Endodermal cell (in vitro differentiated cells): ENCODE measurements around the gene HAPLN3. TPM values are rescaled to one million over a fixed set of nuclear protein-coding genes. Genes with fewer than 3 reads are reported as not detected.

Experiments used
- DNase-seq: peaks from one replicate; pipeline ENCODE4 v3.0.0-alpha.2; 2017
- H3K27ac ChIP-seq: 2 replicates; pipeline ENCODE4 v1.5.1; 2013; ENCODE audit warnings: mild to moderate bottlenecking, low read depth, low read length, moderate library complexity
- H3K27me3 ChIP-seq: 2 replicates; pipeline ENCODE4 v1.6.1; 2013; ENCODE audit warnings: mild to moderate bottlenecking, low read length, moderate library complexity; ENCODE audit not compliant: insufficient read depth, control insufficient read depth, poor library complexity, severe bottlenecking
- H3K36me3 ChIP-seq: 2 replicates; pipeline ENCODE4 v1.7.0; 2013; ENCODE audit warnings: mild to moderate bottlenecking, low read length, moderate library complexity; ENCODE audit not compliant: control insufficient read depth, insufficient read depth
- H3K4me1 ChIP-seq: one replicate; pipeline ENCODE4 v1.7.0; 2013; ENCODE audit warnings: low read length; ENCODE audit not compliant: control insufficient read depth, insufficient read depth
- H3K4me3 ChIP-seq: 2 replicates; pipeline ENCODE4 v1.5.1; 2013; ENCODE audit warnings: mild to moderate bottlenecking, low read length, moderate library complexity
- H3K9ac ChIP-seq: 2 replicates; pipeline ENCODE4 v1.6.1; 2013; ENCODE audit warnings: mild to moderate bottlenecking, low read length, moderate library complexity; ENCODE audit not compliant: poor library complexity, severe bottlenecking; ENCODE audit errors: extremely low read depth
- H3K9me3 ChIP-seq: 2 replicates; pipeline ENCODE4 v1.6.1; 2013; ENCODE audit warnings: mild to moderate bottlenecking, low read length, moderate library complexity; ENCODE audit not compliant: control insufficient read depth
- H3K27ac Mint-ChIP-seq: 2 replicates; pipeline ENCODE4 v1.8.0; 2020; ENCODE audit warnings: mixed read lengths
- H3K27me3 Mint-ChIP-seq: 2 replicates; pipeline ENCODE4 v1.8.0; 2021; ENCODE audit warnings: mild to moderate bottlenecking, mixed read lengths; ENCODE audit not compliant: insufficient read depth
- H3K36me3 Mint-ChIP-seq: 2 replicates; pipeline ENCODE4 v1.8.0; 2020; ENCODE audit warnings: low read depth, mixed read lengths
- H3K4me1 Mint-ChIP-seq: 2 replicates; pipeline ENCODE4 v1.8.0; 2020; ENCODE audit warnings: mixed read lengths
- H3K4me3 Mint-ChIP-seq: 2 replicates; pipeline ENCODE4 v1.8.0; 2020; ENCODE audit warnings: mild to moderate bottlenecking, moderate library complexity, mixed read lengths
- H3K9me3 Mint-ChIP-seq: 2 replicates; pipeline ENCODE4 v1.8.0; 2020; ENCODE audit warnings: mild to moderate bottlenecking, mixed read lengths
- WGBS, 2 experiments: methylation state at CpG; one replicate each; pipeline versions ENCODE4 v1.1.5 to v1.1.7; 2013; ENCODE audit warnings: missing lambda C conversion rate in 2 of 2, mixed read lengths in 1 of 2; ENCODE audit not compliant: insufficient coverage in 1 of 2, insufficient read length in 1 of 2; 5-methylcytosine and 5-hydroxymethylcytosine counted together
- total RNA-seq, 2 donors: library from RNA; stranded (reverse); fragmentation: NEBNext Ultra II Directional in 1 of 2; extraction: Animal tissue kit (Norgen Biotek cat#: 25700) in 1 of 2; gene quantifications; 2 replicates in 1 of 2; 3 replicates in 1 of 2; pipeline ENCODE4 v1.2.1, GENCODE V29; 2021
- TF ChIP-seq, protein P1 (sequence below): fragments of 200-600 bp; sonication (generic); conservative IDR thresholded peaks from 2 replicates; pipeline ENCODE4 v1.5.0; 2021; ENCODE audit warnings: antibody characterized with exemption, mild to moderate bottlenecking

The HAPLN3 gene
- total RNA-seq, 2 donors from 2014 or later: 5.8 to 15.6 TPM

DNA sequence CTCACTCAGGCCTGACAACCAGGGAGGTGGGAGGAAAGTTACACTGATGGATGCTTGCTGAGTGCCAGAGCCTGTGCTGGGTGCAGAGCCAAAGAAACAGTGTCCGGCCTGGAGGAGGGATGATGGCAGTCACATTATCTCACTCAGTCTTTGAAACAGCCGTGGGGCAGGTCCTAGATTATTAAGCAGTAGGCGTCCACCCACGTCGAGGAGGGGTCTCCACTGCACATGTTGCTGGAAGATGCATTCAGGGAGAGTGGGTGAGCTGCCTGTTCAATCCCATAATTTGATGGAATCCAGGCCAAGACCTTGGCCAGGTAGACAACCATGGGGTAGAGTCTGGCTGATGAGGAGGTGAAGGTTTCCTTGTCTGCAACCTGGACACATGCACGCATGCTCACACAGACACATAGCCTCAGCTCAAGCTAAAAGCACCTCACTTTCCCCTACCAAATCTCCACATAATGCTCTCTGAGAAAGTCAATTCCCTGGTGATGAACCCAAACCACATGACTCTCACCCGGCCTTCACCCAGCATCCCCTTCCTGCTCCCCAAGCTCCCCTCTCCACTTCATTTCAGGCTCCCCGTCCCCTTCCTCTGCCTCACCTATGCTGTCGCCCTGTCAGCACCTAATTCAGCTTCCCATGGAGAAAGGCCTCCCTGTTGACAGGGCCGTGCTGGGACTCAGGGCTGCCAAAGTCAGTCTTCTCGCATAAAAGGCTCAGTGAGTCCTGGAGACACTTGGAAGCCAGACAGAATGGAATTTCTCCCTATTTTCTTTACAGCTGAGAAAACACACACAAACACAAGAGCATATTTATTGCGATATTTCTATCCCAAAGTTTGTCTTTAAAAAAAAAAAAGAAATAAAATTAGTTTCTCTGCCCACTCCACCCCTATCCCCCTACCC lies 62.3 kb downstream of the HAPLN3 start:
- Histone ChIP-seq H3K9me3 (no peaks in the 10 kb centered on the region), H3K4me1 (no peaks in the 10 kb centered on the region), H3K9ac (no peak overlapping the region), H3K4me3 (no peak overlapping the region), H3K27me3 (no peaks in the 10 kb centered on the region), H3K36me3 (no peaks in the 10 kb centered on the region), H3K27ac (no peak overlapping the region)
- DNase-seq: no peak
- Mint-ChIP-seq H3K9me3 (no peaks in the 10 kb centered on the region), H3K36me3 (no peaks in the 10 kb centered on the region), H3K27me3 (peaks cover 2% of the 10 kb centered on the region), H3K4me3 (no peak overlapping the region), H3K4me1 (no peaks in the 10 kb centered on the region), H3K27ac (no peak overlapping the region)
- WGBS, 2 experiments: 86 to 89% methylated on average over 7 to 12 of the region's 12 CpGs
- TF ChIP-seq, protein P1, sequence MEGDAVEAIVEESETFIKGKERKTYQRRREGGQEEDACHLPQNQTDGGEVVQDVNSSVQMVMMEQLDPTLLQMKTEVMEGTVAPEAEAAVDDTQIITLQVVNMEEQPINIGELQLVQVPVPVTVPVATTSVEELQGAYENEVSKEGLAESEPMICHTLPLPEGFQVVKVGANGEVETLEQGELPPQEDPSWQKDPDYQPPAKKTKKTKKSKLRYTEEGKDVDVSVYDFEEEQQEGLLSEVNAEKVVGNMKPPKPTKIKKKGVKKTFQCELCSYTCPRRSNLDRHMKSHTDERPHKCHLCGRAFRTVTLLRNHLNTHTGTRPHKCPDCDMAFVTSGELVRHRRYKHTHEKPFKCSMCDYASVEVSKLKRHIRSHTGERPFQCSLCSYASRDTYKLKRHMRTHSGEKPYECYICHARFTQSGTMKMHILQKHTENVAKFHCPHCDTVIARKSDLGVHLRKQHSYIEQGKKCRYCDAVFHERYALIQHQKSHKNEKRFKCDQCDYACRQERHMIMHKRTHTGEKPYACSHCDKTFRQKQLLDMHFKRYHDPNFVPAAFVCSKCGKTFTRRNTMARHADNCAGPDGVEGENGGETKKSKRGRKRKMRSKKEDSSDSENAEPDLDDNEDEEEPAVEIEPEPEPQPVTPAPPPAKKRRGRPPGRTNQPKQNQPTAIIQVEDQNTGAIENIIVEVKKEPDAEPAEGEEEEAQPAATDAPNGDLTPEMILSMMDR: no peak

DNA sequence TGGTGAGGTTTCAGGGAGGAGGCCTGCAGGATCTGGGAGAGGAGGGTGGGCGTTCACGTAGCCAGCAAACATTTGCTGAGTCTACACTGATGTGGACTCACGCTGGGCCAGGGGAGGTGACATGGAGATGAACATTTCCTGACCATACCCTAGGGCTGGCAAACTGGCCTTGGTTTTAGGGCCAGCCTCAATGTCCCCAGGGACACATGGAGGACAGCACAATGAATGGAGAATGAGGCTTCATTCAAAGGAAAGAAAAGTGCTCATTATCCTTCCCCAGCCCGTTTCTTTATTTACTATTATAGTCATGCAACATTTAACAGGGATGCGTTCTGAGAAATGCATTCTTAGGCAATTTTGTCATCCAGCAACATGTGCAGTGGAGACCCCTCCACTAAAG lies 65.3 kb downstream of the HAPLN3 start:
- H3K4me3 Mint-ChIP-seq: no peak overlapping the region
- no peak overlapping the region for H3K27ac ChIP-seq
- no peak overlapping the region for H3K9ac ChIP-seq
- no peak overlapping the region for H3K27ac Mint-ChIP-seq
- H3K36me3 ChIP-seq: no peaks in the 10 kb centered on the region
- no peak overlapping the region for H3K4me3 ChIP-seq
- no peaks in the 10 kb centered on the region for H3K4me1 Mint-ChIP-seq
- no peak for DNase-seq
- no peaks in the 10 kb centered on the region for H3K27me3 ChIP-seq
- no peaks in the 10 kb centered on the region for H3K9me3 ChIP-seq
- H3K27me3 Mint-ChIP-seq: no peaks in the 10 kb centered on the region
- H3K36me3 Mint-ChIP-seq: no peaks in the 10 kb centered on the region
- no peaks in the 10 kb centered on the region for H3K4me1 ChIP-seq
- 79 to 82% methylated on average over 4 to 5 of the region's 5 CpGs for WGBS, 2 experiments
- H3K9me3 Mint-ChIP-seq: no peaks in the 10 kb centered on the region
- TF ChIP-seq, protein P1: no peak

DNA sequence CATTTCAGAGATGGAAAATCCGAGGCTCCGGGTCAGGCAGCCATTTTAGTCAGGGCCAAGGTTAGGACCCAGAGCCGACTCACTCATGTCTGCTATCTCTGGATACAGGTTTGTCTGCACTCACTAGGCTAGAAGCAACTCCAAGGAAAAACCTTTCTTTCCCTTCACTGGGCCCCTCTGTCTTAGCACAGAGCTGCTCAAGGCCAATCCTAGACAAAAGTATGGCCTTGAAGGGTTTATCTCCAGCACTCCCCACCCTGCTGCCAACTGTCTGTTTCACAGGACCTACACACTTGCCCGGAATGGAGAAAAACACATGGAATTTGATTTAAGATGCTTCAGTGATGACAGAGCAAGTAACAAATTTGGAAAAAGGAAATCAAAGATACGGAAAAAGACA lies 66.6 kb downstream of the HAPLN3 start:
- H3K9ac ChIP-seq: no peak overlapping the region

More for the DNA sequence above, 66.6 kb downstream of the HAPLN3 start:
- Mint-ChIP-seq H3K9me3 (no peaks in the 10 kb centered on the region), H3K4me1 (no peaks in the 10 kb centered on the region), H3K36me3 (no peaks in the 10 kb centered on the region), H3K27me3 (no peaks in the 10 kb centered on the region), H3K27ac (no peak overlapping the region), H3K4me3 (no peak overlapping the region)
- H3K4me3 ChIP-seq: no peak overlapping the region
- H3K36me3 ChIP-seq: no peaks in the 10 kb centered on the region
- H3K4me1 ChIP-seq: no peaks in the 10 kb centered on the region
- TF ChIP-seq, protein P1: no peak
- WGBS, 2 experiments: 89 to 96% methylated on average over 4 to 5 of the region's 5 CpGs
- H3K27me3 ChIP-seq: no peaks in the 10 kb centered on the region
- no peaks in the 10 kb centered on the region for H3K9me3 ChIP-seq
- H3K27ac ChIP-seq: no peak overlapping the region
- no peak for DNase-seq

Other genes starting within 250 kb of the HAPLN3 start
- gene ACAN, start 92.1 kb downstream of the HAPLN3 start, total RNA-seq: under 1 TPM; 0.38 to 0.75 TPM
- gene MFGE8, start 17.8 kb upstream of the HAPLN3 start, total RNA-seq: 100 to 1,000 TPM; 284 to 598 TPM
- gene ABHD2, start 192.9 kb upstream of the HAPLN3 start, total RNA-seq: 10 to 100 TPM; 24.1 to 26.0 TPM